ENCODE results near the gene SNX25.

DNA sequence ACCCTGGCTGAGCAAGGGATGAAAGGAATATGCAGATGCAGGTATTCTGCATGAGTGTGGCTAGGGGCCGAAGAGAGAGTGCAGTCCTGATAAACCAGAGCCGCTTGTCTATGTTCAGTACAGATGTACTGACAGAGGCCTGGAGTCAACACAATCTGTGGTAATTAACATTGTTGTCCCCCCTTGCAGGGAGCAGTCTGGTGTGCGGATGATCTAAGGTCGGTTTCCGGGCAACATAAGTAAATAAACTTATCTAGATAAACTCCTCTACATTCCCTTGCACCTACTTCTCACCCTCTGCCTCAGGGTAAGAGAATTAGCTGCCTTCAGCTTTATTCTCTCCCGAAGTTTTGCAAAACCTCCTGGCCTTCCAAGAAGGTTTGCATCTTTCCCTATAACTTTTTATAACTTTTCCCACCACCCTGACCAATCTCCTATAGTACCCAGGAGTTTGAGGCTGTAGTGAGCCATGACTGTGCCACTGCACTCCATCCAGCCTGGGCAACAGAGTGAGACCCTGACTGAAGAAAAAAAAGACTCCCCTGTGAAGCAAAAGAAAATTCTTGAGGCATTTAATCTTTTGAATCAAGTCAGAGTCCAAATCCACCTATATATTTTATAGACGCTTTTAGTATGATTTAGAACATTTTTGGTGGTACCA, 26.6 kb downstream of the SNX25 start:
- TF ChIP-seq, protein P1, sequence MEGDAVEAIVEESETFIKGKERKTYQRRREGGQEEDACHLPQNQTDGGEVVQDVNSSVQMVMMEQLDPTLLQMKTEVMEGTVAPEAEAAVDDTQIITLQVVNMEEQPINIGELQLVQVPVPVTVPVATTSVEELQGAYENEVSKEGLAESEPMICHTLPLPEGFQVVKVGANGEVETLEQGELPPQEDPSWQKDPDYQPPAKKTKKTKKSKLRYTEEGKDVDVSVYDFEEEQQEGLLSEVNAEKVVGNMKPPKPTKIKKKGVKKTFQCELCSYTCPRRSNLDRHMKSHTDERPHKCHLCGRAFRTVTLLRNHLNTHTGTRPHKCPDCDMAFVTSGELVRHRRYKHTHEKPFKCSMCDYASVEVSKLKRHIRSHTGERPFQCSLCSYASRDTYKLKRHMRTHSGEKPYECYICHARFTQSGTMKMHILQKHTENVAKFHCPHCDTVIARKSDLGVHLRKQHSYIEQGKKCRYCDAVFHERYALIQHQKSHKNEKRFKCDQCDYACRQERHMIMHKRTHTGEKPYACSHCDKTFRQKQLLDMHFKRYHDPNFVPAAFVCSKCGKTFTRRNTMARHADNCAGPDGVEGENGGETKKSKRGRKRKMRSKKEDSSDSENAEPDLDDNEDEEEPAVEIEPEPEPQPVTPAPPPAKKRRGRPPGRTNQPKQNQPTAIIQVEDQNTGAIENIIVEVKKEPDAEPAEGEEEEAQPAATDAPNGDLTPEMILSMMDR (IDR thresholded peaks at IDR 0.05; ENCODE audit: poor library complexity, severe bottlenecking) = no peak
- TF ChIP-seq POLR2AphosphoS5 (IDR thresholded peaks at IDR 0.05) = no peak
- TF ChIP-seq, protein P2, sequence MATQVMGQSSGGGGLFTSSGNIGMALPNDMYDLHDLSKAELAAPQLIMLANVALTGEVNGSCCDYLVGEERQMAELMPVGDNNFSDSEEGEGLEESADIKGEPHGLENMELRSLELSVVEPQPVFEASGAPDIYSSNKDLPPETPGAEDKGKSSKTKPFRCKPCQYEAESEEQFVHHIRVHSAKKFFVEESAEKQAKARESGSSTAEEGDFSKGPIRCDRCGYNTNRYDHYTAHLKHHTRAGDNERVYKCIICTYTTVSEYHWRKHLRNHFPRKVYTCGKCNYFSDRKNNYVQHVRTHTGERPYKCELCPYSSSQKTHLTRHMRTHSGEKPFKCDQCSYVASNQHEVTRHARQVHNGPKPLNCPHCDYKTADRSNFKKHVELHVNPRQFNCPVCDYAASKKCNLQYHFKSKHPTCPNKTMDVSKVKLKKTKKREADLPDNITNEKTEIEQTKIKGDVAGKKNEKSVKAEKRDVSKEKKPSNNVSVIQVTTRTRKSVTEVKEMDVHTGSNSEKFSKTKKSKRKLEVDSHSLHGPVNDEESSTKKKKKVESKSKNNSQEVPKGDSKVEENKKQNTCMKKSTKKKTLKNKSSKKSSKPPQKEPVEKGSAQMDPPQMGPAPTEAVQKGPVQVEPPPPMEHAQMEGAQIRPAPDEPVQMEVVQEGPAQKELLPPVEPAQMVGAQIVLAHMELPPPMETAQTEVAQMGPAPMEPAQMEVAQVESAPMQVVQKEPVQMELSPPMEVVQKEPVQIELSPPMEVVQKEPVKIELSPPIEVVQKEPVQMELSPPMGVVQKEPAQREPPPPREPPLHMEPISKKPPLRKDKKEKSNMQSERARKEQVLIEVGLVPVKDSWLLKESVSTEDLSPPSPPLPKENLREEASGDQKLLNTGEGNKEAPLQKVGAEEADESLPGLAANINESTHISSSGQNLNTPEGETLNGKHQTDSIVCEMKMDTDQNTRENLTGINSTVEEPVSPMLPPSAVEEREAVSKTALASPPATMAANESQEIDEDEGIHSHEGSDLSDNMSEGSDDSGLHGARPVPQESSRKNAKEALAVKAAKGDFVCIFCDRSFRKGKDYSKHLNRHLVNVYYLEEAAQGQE (IDR thresholded peaks at IDR 0.05; ENCODE audit: borderline replicate concordance) = no peak

All from neural cell (in vitro differentiated cells).